Stimulated activated CD4-positive, alpha-beta T cell treated with anti-CD3 and anti-CD28 coated beads, Interleukin-4, amount 100 ng/mL, for 48 hours (primary cell): Measurements from ENCODE around the gene SORBS1.

ENCODE experiments used
- DNase-seq, 2 donors: peaks; one replicate each; pipeline ENCODE4 v3.0.0-alpha.2; 2020; ENCODE audit warnings: low read depth in 2 of 2

Gene SORBS1

GRCh38 chr10:95266674-95267095, 294.5 kb downstream of the SORBS1 start:
- no peak for DNase-seq

DNA sequence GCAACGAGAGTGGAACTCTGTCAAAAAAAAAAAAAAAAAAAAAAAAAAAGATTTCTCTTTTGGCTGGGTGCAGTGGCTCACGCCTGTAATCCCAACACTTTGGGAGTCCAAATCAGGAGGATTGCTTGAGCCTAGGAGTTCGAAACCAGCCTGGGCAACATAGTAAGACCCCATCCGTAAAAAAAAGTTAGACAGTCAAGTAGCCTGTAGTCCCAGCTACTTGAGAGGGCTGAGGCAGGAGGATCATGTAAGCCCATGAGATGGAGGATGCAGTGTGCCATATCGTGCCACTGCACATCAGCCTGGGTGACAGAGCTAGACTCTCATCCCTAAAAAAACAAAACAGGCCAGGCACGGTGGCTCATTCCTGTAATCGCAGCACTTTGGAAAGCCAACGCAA, 295.6 kb downstream of the SORBS1 start:
- DNase-seq = no peak

DNA sequence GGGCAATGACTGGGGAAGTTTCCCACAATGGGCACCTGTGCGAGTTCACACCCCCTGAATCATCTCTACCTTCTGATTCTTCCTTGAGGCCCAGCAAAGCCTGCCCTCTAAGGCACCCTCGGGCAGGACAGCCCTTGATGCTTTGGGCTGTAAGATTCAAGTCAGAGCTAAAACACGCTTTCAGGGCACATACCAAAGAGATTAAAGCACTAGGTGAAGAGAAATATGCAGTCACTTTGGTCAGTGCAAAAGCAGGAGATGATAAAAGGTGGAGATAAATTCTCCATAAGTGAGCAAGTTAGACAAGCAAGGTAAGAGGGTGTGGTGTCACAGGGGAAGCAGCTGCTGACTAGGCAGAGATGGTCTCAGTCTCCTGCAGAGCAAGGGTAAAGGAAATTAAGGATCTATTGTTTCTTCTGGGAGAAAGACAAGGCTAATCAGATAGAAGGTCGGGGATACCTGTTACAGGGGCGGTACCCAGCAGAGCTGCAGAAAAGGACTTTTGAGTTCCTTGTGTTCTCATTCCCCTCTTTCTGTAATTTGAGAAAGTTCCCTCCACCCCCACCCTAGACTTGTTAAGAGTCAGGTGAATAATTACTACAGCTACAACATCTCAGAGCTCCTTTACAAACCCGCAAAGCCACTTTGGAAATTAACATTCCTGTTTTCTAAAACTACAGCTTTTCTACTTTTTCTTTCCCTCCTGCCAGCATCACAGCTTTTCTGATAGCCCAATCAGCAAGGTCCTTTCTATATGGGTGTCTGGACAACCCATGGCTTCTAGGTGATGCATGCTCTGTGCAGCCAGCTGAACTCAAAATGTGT, 296.7 kb downstream of the SORBS1 start:
- DNase-seq = no peak

- DNase-seq = no peak
Observed at GRCh38 chr10:95263864-95264226, 297.3 kb downstream of the SORBS1 start.

DNA sequence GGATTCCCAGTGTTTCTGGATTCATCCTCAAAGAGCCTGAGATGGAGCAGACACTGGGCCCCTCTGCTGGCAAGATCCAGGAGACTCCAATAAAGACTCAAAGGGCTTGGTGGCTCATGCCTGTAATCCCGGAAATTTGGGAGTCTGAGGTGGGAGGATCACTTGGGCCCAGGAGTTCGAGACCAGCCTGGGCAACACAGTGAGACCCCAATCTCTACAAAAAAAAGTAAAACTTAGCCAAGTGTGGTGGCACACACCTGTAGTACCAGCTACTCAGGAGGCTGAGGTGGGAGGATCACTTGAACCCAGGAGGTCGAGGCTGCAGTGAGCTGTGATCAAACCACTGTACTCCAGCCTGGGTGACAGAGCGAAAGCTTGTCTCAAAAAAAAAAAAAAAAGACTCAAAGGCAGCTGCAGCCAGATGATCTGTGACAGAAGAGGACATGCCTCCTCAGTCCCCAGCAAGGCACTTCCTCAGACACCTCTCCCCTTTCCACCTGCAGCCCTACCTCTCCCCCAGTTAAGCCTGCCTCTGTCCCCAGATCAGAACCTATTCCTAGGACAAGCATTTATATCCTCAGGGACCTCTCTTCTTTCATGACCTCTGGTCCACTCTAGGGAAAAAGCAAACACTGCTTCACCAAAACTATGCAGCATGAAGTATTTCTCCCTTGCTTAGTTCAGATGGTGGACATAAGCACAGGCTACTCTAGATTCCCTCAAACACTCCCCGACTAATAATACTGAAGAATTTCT, 298.2 kb downstream of the SORBS1 start:
- DNase-seq = no peak

DNA sequence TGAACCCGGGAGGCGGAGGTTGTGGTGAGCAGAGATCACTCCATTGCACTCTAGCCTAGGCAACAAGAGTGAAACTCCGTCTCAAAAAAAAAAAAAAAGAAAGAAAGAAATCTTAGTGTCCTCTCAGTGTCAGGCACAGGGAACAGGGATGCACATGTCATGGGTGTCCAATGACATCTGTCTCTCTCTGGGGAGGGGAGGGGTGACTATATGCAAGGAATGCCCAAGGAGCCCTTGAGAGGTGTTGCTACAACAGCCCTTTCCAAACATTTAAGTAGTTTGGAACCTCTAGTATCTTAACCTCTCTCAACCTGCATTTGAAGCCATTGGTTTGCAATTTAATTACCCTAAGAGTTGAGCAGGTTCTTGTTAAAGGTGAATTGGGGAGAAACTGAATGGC, 299.2 kb downstream of the SORBS1 start:
- no peak for DNase-seq
